GM12864 (cell line): ENCODE data around the gene ACAD11.
"Not testable (repeated sequence)": the region's sequence is repeated elsewhere in the genome, so short reads cannot be mapped to it uniquely, and the experiment has no call there.

ENCODE experiments used
- DNase-seq: peaks from one replicate; pipeline ENCODE4 v3.0.0-alpha.2; 2011; ENCODE audit warnings: low read depth
- H3K4me3 ChIP-seq: 2 replicates; pipeline ENCODE4 v1.5.1; 2011; ENCODE audit warnings: mild to moderate bottlenecking, low read depth, low read length, control low read depth
- CTCF ChIP-seq: IDR thresholded peaks from 2 replicates; pipeline ENCODE4 v1.5.1; 2011; ENCODE audit warnings: low read depth, mild to moderate bottlenecking, moderate library complexity, low read length, control low read depth, inconsistent platforms; ENCODE audit errors: missing control alignments

ACAD11 gene

DNA sequence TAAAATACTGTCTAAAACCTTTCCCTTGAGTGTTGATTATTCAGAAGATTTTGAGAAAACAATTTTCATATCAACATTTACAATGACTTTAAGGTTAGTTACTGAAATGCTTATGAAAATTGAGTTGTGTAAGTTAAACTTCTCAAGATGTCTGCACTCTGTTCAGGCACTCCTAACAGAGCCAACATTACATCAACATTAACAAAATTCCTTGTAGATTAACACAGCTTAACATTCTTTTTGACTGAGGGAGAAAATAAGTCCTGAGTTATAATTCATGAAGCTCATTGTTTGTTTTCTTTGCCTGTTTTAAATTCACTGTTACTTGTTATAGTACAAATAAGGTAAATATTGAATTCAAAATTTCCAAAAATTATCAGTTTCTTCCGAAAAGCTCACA, 53.5 kb downstream of the ACAD11 start:
- DNase-seq = no peak
- TF ChIP-seq CTCF = no peak
- no peak overlapping the region for H3K4me3 ChIP-seq

- no peak for TF ChIP-seq CTCF
- no peak for DNase-seq
- H3K4me3 ChIP-seq = no peak overlapping the region
Observed at GRCh38 chr3:132605374-132605792, 54.2 kb downstream of the ACAD11 start.

GRCh38 chr3:132600614-132601013, 59.0 kb downstream of the ACAD11 start:
- DNase-seq, H3K4me3 ChIP-seq: not testable (repeated sequence)

DNA sequence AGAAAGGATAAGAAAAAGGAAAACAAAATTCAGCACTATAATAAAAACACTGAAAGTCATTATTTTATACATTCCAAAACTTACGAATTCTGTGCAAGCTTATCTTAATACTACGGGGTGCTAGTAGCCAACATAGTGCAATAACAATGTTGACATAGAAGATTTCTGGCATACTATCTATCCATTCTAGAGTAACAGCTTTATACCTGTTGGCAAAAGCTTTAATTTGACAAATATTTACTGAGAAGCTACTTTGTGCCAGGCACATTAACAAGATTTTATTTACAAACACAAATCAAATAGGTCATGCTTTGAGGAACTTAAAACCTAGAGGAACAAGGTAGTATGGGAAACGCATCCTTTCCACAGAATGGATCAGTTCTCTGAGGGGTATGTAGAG, 61.4 kb downstream of the ACAD11 start:
- DNase-seq = no peak
- TF ChIP-seq CTCF = no peak
- H3K4me3 ChIP-seq = no peak overlapping the region

- no peak overlapping the region for H3K4me3 ChIP-seq
- DNase-seq = no peak
- TF ChIP-seq CTCF = no peak
Observed at GRCh38 chr3:132597660-132598059, 61.9 kb downstream of the ACAD11 start.

- DNase-seq = no peak
- TF ChIP-seq CTCF = no peak
- no peak within 1 kb of the TSS for H3K4me3 ChIP-seq
Observed at GRCh38 chr3:132596816-132597433, 62.7 kb downstream of the ACAD11 start, which contains the start of gene ACKR4. Gene ACKR4, plus strand, starts transcription at chr3:132597270. Its CDS starts 3,128 bp downstream, at chr3:132600398.

GRCh38 chr3:132596326-132596725, 63.3 kb downstream of the ACAD11 start:
- no peak for TF ChIP-seq CTCF
- DNase-seq = no peak
- no peak overlapping the region for H3K4me3 ChIP-seq
